GM19035 (cell line): ENCODE measurements around the gene ANAPC5.
"Not testable (repeated sequence)": the region's sequence is repeated elsewhere in the genome, so short reads cannot be mapped to it uniquely, and the experiment has no call there.

ENCODE experiments used
- ATAC-seq: cut with Tn5 transposase; IDR thresholded peaks from one replicate; pipeline ENCODE4 v1.9.1; 2021; ENCODE audit not compliant: unreplicated experiment

The ANAPC5 gene

GRCh38 chr12:121287267-121287954, 64.8 kb downstream of the ANAPC5 start:
- no peak for ATAC-seq

- no peak for ATAC-seq
Measured at GRCh38 chr12:121285856-121286255, 66.4 kb downstream of the ANAPC5 start.

GRCh38 chr12:121284551-121285390, 67.4 kb downstream of the ANAPC5 start:
- ATAC-seq = no peak

GRCh38 chr12:121283841-121284240, 68.4 kb downstream of the ANAPC5 start:
- no peak for ATAC-seq

- ATAC-seq = no peak
Measured at GRCh38 chr12:121283388-121283787, 68.8 kb downstream of the ANAPC5 start.

- not testable (repeated sequence) for ATAC-seq
Measured at GRCh38 chr12:121282910-121283309, 69.3 kb downstream of the ANAPC5 start.

GRCh38 chr12:121282072-121282742, 70.0 kb downstream of the ANAPC5 start:
- no peak for ATAC-seq

GRCh38 chr12:121281116-121281515, 71.1 kb downstream of the ANAPC5 start:
- not testable (repeated sequence) for ATAC-seq

GRCh38 chr12:121280531-121280930, 71.7 kb downstream of the ANAPC5 start:
- ATAC-seq = not testable (repeated sequence)

GRCh38 chr12:121279507-121279915, 72.7 kb downstream of the ANAPC5 start:
- ATAC-seq = no peak

- no peak for ATAC-seq
Measured at GRCh38 chr12:121279071-121279375, 73.2 kb downstream of the ANAPC5 start.

GRCh38 chr12:121278169-121279070, 73.8 kb downstream of the ANAPC5 start:
- ATAC-seq = no peak

- ATAC-seq = no peak
Measured at GRCh38 chr12:121277374-121277759, 74.8 kb downstream of the ANAPC5 start.

GRCh38 chr12:121274036-121274763, 78.0 kb downstream of the ANAPC5 start:
- no peak for ATAC-seq

- ATAC-seq = no peak
Measured at GRCh38 chr12:121273364-121273896, 78.8 kb downstream of the ANAPC5 start.

GRCh38 chr12:121267822-121268221, 84.4 kb downstream of the ANAPC5 start:
- ATAC-seq = no peak

- no peak for ATAC-seq
Measured at GRCh38 chr12:121264951-121265515, 87.2 kb downstream of the ANAPC5 start.

- no peak for ATAC-seq
Measured at GRCh38 chr12:121264135-121264534, 88.1 kb downstream of the ANAPC5 start.

GRCh38 chr12:121263206-121263935, 88.8 kb downstream of the ANAPC5 start:
- no peak for ATAC-seq
